Lower leg skin (tissue), 3 donors: ENCODE data around the gene PAPPA.

ENCODE experiments used
- POLR2A ChIP-seq, 2 donors: fragments of 450-650 bp; IDR thresholded peaks; one replicate each; pipeline ENCODE4 v1.6.1; 2016 to 2017; ENCODE audit warnings: antibody characterized with exemption in 2 of 2, mild to moderate bottlenecking in 1 of 2, moderate library complexity in 1 of 2
- TF ChIP-seq, protein P1 (sequence below), 3 donors: fragments of 450-650 bp; IDR thresholded peaks; one replicate each; pipeline ENCODE4 v1.5.1; 2016; ENCODE audit warnings: antibody characterized with exemption in 3 of 3, mild to moderate bottlenecking in 3 of 3, moderate library complexity in 2 of 3

DNA sequence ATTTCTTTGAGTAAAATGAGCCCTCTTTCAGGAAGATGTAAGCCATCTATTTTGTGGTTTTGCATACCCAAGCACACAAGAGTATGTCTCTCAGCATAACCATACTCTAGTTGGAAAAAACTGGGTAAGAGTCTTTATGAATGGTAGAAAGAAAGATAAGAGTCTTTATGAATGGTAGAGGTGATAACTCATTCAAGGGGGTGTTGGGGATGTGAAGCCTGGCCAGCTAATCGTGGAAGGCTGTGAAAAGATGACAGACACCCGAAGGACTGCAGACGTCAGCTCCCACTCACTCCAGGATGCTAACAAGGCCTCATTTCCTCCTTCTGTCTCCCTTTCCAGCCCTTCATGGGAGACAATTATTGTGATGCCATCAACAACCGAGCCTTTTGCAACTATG, 228.5 kb downstream of the PAPPA start:
- TF ChIP-seq, protein P1, sequence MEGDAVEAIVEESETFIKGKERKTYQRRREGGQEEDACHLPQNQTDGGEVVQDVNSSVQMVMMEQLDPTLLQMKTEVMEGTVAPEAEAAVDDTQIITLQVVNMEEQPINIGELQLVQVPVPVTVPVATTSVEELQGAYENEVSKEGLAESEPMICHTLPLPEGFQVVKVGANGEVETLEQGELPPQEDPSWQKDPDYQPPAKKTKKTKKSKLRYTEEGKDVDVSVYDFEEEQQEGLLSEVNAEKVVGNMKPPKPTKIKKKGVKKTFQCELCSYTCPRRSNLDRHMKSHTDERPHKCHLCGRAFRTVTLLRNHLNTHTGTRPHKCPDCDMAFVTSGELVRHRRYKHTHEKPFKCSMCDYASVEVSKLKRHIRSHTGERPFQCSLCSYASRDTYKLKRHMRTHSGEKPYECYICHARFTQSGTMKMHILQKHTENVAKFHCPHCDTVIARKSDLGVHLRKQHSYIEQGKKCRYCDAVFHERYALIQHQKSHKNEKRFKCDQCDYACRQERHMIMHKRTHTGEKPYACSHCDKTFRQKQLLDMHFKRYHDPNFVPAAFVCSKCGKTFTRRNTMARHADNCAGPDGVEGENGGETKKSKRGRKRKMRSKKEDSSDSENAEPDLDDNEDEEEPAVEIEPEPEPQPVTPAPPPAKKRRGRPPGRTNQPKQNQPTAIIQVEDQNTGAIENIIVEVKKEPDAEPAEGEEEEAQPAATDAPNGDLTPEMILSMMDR (IDR thresholded peaks at IDR 0.05) = no peak
- no peak for TF ChIP-seq POLR2A (IDR thresholded peaks at IDR 0.05)
